ENCODE data around the gene SLC19A2.

SLC19A2 gene, protein sequence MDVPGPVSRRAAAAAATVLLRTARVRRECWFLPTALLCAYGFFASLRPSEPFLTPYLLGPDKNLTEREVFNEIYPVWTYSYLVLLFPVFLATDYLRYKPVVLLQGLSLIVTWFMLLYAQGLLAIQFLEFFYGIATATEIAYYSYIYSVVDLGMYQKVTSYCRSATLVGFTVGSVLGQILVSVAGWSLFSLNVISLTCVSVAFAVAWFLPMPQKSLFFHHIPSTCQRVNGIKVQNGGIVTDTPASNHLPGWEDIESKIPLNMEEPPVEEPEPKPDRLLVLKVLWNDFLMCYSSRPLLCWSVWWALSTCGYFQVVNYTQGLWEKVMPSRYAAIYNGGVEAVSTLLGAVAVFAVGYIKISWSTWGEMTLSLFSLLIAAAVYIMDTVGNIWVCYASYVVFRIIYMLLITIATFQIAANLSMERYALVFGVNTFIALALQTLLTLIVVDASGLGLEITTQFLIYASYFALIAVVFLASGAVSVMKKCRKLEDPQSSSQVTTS

GRCh38 chr1:169485431-169486280 is at the start of gene SLC19A2:
Gene SLC19A2, minus strand, starts transcription at chr1:169485944. Its CDS starts 178 bp downstream, at chr1:169485766.
- peak; percentile 48; the same call in 1 of the 2 replicates for TF ChIP-seq CREB1 (IDR thresholded peaks at IDR 0.05; ENCODE audit: low read depth)
- TF ChIP-seq, protein P1, sequence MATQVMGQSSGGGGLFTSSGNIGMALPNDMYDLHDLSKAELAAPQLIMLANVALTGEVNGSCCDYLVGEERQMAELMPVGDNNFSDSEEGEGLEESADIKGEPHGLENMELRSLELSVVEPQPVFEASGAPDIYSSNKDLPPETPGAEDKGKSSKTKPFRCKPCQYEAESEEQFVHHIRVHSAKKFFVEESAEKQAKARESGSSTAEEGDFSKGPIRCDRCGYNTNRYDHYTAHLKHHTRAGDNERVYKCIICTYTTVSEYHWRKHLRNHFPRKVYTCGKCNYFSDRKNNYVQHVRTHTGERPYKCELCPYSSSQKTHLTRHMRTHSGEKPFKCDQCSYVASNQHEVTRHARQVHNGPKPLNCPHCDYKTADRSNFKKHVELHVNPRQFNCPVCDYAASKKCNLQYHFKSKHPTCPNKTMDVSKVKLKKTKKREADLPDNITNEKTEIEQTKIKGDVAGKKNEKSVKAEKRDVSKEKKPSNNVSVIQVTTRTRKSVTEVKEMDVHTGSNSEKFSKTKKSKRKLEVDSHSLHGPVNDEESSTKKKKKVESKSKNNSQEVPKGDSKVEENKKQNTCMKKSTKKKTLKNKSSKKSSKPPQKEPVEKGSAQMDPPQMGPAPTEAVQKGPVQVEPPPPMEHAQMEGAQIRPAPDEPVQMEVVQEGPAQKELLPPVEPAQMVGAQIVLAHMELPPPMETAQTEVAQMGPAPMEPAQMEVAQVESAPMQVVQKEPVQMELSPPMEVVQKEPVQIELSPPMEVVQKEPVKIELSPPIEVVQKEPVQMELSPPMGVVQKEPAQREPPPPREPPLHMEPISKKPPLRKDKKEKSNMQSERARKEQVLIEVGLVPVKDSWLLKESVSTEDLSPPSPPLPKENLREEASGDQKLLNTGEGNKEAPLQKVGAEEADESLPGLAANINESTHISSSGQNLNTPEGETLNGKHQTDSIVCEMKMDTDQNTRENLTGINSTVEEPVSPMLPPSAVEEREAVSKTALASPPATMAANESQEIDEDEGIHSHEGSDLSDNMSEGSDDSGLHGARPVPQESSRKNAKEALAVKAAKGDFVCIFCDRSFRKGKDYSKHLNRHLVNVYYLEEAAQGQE (IDR thresholded peaks at IDR 0.05; ENCODE audit: low read depth), result no peak
- TF ChIP-seq ZBTB7A (IDR thresholded peaks at IDR 0.05; ENCODE audit: low read depth), result peak; percentile 29; the same call in 1 of the 2 replicates
- peak; percentile 48; the same call in 1 of the 2 replicates for TF ChIP-seq EP300 (IDR thresholded peaks at IDR 0.05; ENCODE audit: borderline replicate concordance)
- TF ChIP-seq YY1 (IDR thresholded peaks at IDR 0.05; ENCODE audit: low read depth), result peak; percentile 11; the same call in 1 of the 2 replicates
- TF ChIP-seq EGR1 (IDR thresholded peaks at IDR 0.05), result no peak
- 0 out of 2 replicates have a peak, but pooled peaks have one; percentile 47 for TF ChIP-seq TEAD4 (IDR thresholded peaks at IDR 0.05)
- TF ChIP-seq FOXM1 (IDR thresholded peaks at IDR 0.05; ENCODE audit: borderline replicate concordance, low read depth), result no peak
- TF ChIP-seq RAD21 (IDR thresholded peaks at IDR 0.05; ENCODE audit: low read depth), result peak; percentile 27; the same call in 1 of the 2 replicates
- TF ChIP-seq, protein P2, sequence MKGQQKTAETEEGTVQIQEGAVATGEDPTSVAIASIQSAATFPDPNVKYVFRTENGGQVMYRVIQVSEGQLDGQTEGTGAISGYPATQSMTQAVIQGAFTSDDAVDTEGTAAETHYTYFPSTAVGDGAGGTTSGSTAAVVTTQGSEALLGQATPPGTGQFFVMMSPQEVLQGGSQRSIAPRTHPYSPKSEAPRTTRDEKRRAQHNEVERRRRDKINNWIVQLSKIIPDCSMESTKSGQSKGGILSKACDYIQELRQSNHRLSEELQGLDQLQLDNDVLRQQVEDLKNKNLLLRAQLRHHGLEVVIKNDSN (IDR thresholded peaks at IDR 0.05), result peak; percentile 65
- TF ChIP-seq NFIC (IDR thresholded peaks at IDR 0.05), result peak; percentile 80
- no peak; the same call in 1 of the 2 replicates for TF ChIP-seq TCF12 (IDR thresholded peaks at IDR 0.05; ENCODE audit: low read depth)
- TF ChIP-seq, protein P3, sequence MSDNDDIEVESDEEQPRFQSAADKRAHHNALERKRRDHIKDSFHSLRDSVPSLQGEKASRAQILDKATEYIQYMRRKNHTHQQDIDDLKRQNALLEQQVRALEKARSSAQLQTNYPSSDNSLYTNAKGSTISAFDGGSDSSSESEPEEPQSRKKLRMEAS (IDR thresholded peaks at IDR 0.05), result peak; percentile 95
- TF ChIP-seq TAF1 (IDR thresholded peaks at IDR 0.05; ENCODE audit: low read depth), result peak; percentile 36; the same call in 1 of the 2 replicates

- TF ChIP-seq RAD21 (IDR thresholded peaks at IDR 0.05; ENCODE audit: low read depth) (no peak), FOXM1 (IDR thresholded peaks at IDR 0.05; ENCODE audit: borderline replicate concordance, low read depth) (no peak), TEAD4 (IDR thresholded peaks at IDR 0.05) (no peak), ZBTB7A (IDR thresholded peaks at IDR 0.05; ENCODE audit: low read depth) (no peak), CEBPB (IDR thresholded peaks at IDR 0.05) (no peak), TCF12 (IDR thresholded peaks at IDR 0.05; ENCODE audit: low read depth) (no peak), EP300 (IDR thresholded peaks at IDR 0.05; ENCODE audit: borderline replicate concordance) (no peak), CREB1 (IDR thresholded peaks at IDR 0.05; ENCODE audit: low read depth) (no peak)
- TF ChIP-seq, protein P2 (IDR thresholded peaks at IDR 0.05), result no peak
- TF ChIP-seq, protein P1 (IDR thresholded peaks at IDR 0.05; ENCODE audit: low read depth), result no peak
Measured at GRCh38 chr1:169534653-169535052, 48.9 kb upstream of the SLC19A2 start.

DNA sequence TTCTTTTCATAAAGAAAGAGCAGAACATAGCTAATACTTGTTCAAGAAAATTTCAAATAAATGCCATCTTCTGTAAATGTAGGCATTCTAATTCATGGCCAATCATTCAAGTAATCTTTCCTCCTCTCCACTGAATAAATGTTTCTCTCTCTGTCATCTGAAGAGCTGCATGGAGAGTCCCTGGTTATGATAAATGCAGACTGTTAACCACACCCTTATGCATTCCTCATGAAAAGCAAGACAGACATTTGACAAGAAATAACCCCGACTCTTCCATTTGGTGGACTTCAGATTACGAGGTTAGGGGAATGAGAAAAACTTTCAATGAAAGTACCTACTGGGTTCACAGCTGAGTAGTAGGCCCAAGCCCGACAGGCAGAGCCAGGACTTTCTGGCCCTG is 44.7 kb upstream of the SLC19A2 start:
- TF ChIP-seq TEAD4 (IDR thresholded peaks at IDR 0.05), result no peak

DNA sequence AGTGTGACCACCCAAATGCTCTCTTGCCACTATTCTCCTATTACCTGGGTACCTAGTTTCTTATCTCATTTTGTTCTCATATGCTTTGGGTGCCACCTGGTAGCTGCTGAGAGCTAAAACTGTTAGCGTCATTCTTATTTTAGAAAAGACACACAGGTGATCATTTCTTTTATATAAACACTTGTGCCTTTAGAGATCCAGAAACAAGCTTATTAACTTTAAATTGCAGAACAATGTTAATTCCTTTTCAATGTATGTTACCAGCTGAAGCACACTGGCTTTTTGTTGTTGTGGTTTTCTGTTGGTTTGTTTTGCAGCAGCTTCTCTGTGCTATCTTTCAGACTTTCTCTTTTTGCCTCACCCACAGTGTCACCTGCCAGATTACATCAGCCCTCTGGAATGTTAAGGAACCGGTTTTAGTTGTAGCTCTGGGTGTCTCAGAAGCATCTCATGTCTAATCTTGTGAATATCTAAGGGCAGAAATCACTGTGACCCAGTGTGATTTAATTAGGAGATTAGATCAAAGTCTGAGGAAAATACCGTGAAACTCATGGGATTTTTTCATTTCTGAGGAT is 43.4 kb upstream of the SLC19A2 start:
- no peak for TF ChIP-seq RAD21 (IDR thresholded peaks at IDR 0.05; ENCODE audit: low read depth)
- peak; percentile 79 for TF ChIP-seq CEBPB (IDR thresholded peaks at IDR 0.05)
- TF ChIP-seq NFIC (IDR thresholded peaks at IDR 0.05), result peak; percentile 78
- TF ChIP-seq, protein P2 (IDR thresholded peaks at IDR 0.05), result peak; percentile 52
- peak; percentile 66; the same call in 1 of the 2 replicates for TF ChIP-seq FOXM1 (IDR thresholded peaks at IDR 0.05; ENCODE audit: borderline replicate concordance, low read depth)
- peak; percentile 35; the same call in 1 of the 2 replicates for TF ChIP-seq TAF1 (IDR thresholded peaks at IDR 0.05; ENCODE audit: low read depth)
- TF ChIP-seq, protein P1 (IDR thresholded peaks at IDR 0.05; ENCODE audit: low read depth), result no peak
- TF ChIP-seq ZBTB7A (IDR thresholded peaks at IDR 0.05; ENCODE audit: low read depth), result no peak
- peak; percentile 78 for TF ChIP-seq TCF12 (IDR thresholded peaks at IDR 0.05; ENCODE audit: low read depth)
- TF ChIP-seq TEAD4 (IDR thresholded peaks at IDR 0.05), result peak; percentile 96
- 0 out of 2 replicates have a peak, but pooled peaks have one; percentile 39 for TF ChIP-seq YY1 (IDR thresholded peaks at IDR 0.05; ENCODE audit: low read depth)
- peak; percentile 73 for TF ChIP-seq EP300 (IDR thresholded peaks at IDR 0.05; ENCODE audit: borderline replicate concordance)
- TF ChIP-seq, protein P3 (IDR thresholded peaks at IDR 0.05), result peak; percentile 25; the same call in 1 of the 2 replicates
- TF ChIP-seq CREB1 (IDR thresholded peaks at IDR 0.05; ENCODE audit: low read depth), result no peak
- no peak for TF ChIP-seq EGR1 (IDR thresholded peaks at IDR 0.05)
